IgD-negative memory B cell (primary cell): ENCODE results near the gene VAV1. TPM values are rescaled to one million over a fixed set of nuclear protein-coding genes. Genes with fewer than 3 reads are reported as not detected.
A peak's percentile ranks its signal among the peaks of the same experiment; 100 is the strongest.

Source experiments
- H3K27ac Mint-ChIP-seq, 3 donors: one replicate each; pipeline ENCODE4 v1.8.0; 2020 to 2022; ENCODE audit warnings: mild to moderate bottlenecking in 3 of 3, mixed read lengths in 3 of 3, moderate library complexity in 1 of 3
- H3K27me3 Mint-ChIP-seq: one replicate; pipeline ENCODE4 v1.8.0; 2021; ENCODE audit warnings: mixed read lengths
- H3K36me3 Mint-ChIP-seq: one replicate; pipeline ENCODE4 v1.8.0; 2020; ENCODE audit warnings: mild to moderate bottlenecking, mixed read lengths
- H3K4me1 Mint-ChIP-seq, 3 donors: one replicate each; pipeline ENCODE4 v1.8.0; 2020 to 2022; ENCODE audit warnings: mixed read lengths in 3 of 3, mild to moderate bottlenecking in 1 of 3
- H3K4me3 Mint-ChIP-seq, 4 donors: one replicate each; pipeline ENCODE4 v1.8.0; 2020 to 2022; ENCODE audit warnings: mild to moderate bottlenecking in 4 of 4, mixed read lengths in 4 of 4, moderate library complexity in 3 of 4
- H3K9me3 Mint-ChIP-seq, 3 donors: one replicate each; pipeline ENCODE4 v1.8.0; 2020 to 2021; ENCODE audit warnings: mixed read lengths in 3 of 3, mild to moderate bottlenecking in 1 of 3
- polyA plus RNA-seq: library from polyadenylated mRNA; unstranded; fragments of 300-500 nt; fragmentation: Illumina TruSeq; gene quantifications from one replicate; pipeline ENCODE4 v1.2.3, GENCODE V29; 2021

Gene VAV1
- polyA plus RNA-seq, 1 donor from 2014 or later = 47.5 TPM

DNA sequence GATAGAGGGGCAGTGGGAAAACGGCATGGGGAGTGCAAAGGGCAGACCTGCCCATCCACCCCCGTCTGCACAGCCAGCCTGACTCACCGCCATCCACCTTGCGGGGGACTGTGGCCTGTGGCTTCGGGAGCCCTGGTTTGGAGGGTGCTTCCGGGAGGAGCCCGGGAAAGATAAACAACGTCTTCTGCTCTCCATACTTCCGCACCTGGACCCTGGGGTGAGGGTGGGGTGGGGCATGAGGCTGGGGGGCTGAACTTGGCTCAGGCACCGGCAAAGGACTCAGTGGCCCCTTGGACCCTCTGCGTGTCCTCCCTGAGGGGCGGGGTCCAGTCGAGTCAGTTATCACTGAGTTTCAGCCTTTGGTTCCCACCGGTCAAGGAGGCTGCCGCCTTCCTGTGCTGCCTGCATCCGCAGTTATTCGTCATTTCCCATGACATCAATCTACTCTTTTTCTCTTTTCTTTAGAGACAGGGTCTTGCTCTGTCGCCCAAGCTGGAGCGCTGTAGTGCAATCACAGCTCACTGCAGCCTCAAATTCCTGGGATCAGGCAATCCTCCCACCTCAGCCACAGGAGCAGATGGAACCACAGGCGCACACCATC is 38.3 kb upstream of the VAV1 start:
- Mint-ChIP-seq H3K4me3 (no peak overlapping the region), H3K27me3 (no peaks in the 10 kb centered on the region), H3K9me3 (no peaks in the 10 kb centered on the region), H3K4me1 (peaks cover 22 to 26% (median 23%) of the 10 kb centered on the region in 3 donors), H3K27ac (no peak overlapping the region), H3K36me3 (no peaks in the 10 kb centered on the region)

DNA sequence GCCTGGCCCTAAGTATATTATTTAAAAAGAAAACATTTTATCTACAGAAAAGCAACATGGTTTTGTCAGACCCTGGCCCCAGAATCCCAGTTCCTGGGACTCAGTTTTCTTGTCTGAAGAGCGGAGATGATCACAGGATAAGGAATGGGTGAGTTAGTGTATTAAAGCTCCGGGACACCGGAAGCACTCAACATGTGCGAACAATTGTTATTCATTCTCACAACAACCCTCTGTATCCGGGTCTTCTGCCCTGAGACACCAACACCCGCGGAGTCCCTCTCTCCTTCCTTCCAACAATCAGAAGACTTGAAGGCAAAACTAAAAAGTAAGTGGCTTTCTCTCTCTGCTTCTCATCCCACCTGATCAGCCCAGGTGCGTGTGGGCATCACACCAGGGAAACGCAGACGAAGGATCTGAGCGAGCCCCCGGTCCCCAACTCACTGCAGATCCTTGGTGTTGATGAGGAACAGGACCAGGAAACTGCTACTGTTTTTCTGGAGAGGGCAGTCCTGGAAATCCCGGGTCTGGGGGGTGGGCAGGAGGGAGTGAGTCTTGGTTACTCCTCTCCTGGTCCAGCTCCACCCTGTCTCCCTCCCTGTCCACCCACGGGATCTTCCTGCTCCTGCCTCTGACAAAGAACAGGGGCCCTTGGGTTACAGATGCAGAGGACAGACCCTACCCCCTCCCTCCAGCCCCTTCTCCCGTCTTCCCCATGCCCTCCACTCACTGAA is 37.2 kb upstream of the VAV1 start:
- Mint-ChIP-seq H3K4me1 (peaks cover 22 to 25% (median 25%) of the 10 kb centered on the region in 3 donors), H3K9me3 (no peaks in the 10 kb centered on the region), H3K27ac (peak overlapping the region in 2 of 3 donors; percentile 46 to 76), H3K4me3 (peak overlapping the region in 2 of 4 donors; percentile 28 to 98), H3K36me3 (no peaks in the 10 kb centered on the region), H3K27me3 (no peaks in the 10 kb centered on the region)

DNA sequence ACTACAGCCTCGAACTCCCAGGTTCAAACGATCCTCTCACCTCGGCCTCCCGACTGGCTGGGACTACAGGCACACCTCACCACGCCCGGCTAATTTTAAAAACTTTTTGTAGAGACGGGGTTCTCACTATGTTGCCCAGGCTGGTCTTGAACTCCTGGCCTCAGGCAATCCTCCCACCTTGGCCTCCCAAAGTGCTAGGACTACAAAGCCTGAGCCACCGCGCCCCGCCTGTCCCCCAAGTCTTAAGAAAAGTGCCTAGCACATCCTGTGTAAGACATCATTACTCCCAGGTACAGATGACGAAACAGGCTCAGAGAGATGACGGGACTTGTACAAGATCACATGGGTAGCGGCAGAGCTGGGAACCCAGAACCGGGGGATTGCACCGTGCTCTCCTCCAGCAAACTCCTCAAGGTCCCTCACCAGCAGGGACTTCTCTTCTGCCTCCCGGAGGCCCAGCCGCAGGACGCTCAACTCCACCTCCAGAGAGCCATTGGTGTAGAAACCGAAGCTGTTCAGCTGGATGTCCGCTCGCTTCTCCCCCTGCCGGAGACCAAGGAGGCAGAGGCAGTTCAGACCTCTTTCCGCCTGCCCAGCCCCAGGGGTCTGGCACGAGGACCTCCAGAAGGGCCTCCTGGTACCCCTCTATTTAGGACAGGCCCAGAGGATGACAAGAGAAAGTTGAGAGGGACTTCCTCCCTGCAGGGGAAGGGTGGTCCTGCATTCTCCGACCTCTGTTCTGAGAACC is 36.2 kb upstream of the VAV1 start:
- H3K27me3 Mint-ChIP-seq = no peaks in the 10 kb centered on the region
- H3K9me3 Mint-ChIP-seq = no peaks in the 10 kb centered on the region
- peak overlapping the region; percentile 76 to 97 (median 95) for H3K27ac Mint-ChIP-seq
- H3K4me1 Mint-ChIP-seq = peaks cover 26 to 31% (median 30%) of the 10 kb centered on the region in 3 donors
- peak overlapping the region; percentile 94 to 98 (median 98) for H3K4me3 Mint-ChIP-seq
- H3K36me3 Mint-ChIP-seq = no peaks in the 10 kb centered on the region

DNA sequence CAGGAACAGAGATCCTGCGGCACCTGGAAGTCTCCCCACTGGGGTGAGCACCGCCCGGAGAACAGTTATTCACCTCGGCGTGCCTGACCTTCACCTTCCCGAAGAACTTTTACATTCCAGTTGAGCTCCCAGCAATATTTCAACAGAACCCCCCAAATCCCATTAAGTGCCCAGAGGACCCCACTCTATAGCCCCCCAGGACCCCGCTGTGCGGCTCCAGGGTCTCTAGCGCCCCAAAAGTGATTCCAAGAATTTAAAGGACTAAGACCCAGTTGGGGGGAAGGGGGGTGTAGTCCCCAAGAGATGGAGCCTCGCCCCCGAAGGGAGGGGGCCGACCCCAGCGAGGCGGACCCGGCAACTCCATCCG is 35.6 kb upstream of the VAV1 start:
- no peaks in the 10 kb centered on the region for H3K27me3 Mint-ChIP-seq
- H3K36me3 Mint-ChIP-seq = no peaks in the 10 kb centered on the region
- H3K27ac Mint-ChIP-seq = peak overlapping the region; percentile 76 to 97 (median 95)
- peak overlapping the region; percentile 94 to 98 (median 98) for H3K4me3 Mint-ChIP-seq
- H3K4me1 Mint-ChIP-seq = peaks cover 29 to 35% (median 34%) of the 10 kb centered on the region in 3 donors
- H3K9me3 Mint-ChIP-seq = no peaks in the 10 kb centered on the region

DNA sequence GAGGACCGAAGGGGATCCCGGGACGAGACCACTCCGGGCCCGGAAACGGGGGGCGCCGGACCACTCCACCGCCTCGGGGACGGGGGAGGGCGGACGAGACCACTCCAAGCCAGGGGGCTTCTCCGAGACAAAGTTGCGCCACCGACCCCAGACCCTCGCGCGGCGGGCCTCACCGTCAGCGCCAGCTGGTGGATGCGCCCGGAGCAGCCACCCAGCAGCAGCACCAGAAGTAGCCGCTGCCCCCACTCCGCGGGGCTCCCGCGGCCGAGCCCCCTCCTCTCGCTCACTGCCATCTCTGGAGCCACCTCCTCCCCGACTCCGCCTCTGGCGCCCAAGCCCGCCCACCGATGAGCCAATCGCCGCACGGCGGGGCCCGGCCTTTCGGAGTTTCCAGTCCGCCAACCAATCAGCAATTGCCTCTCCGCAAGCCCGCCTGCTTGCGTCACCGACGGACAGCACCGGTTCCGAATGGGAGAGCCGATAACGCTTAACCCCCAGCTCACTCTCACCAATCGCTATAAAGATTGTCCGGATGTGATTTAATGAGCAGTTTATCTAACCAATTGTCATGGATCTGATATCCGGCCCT is 35.1 kb upstream of the VAV1 start, which contains the start of gene GPR108:
Gene GPR108 (minus strand): TSS at position 297 of the 589 bp plus-strand sequence. CDS start 4 bp downstream, at position 293.
- Mint-ChIP-seq H3K4me1 (peaks cover 29 to 37% (median 34%) of the 10 kb centered on the region in 3 donors), H3K27ac (peak within 1 kb of the TSS; percentile 76 to 98 (median 97)), H3K36me3 (no peaks in the 10 kb centered on the region), H3K9me3 (no peaks in the 10 kb centered on the region), H3K4me3 (peak within 1 kb of the TSS; percentile 94 to 99 (median 98)), H3K27me3 (no peaks in the 10 kb centered on the region)

DNA sequence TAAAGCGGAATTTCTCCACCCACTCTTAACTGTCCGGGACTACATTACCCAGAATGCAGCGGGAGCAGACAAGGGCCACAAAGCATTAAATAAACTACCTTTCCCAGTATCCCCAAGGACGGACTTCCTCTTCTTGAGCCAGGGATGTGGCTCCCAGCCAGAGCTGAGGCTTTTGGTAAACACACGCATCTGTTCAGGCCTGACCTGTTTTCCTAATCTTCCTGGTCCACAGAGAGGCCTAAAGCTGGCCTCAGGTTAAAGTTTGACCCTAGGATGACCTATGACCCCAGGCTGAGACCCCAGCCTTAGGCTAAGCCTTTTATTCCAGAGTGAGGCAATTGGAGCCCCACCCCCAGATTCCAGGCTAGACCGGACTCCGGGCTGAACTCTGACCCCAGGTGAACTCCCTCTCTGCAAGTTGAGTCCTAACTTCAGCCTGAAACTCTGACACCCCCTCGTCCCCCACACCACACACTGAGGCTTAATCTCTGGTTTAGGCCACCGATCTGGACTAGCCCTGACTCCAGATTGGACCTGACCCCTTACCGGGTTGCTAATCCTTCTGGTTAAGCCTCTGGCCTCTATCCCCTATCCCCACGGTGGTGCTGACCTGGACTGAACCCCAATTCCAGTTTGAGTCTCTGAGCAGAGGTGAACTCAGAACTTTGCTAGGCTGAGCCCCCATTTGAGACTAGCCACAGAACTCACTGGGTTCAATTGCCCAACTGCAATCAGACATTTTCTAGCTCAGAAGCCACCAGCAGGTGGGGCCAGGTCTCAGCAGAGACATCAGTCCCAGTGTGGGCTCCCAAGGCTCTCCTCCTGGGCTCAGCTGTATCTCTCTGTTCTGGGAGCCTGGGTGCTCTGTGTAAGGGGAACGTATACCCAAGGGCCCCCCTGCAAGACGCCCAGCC is 34.4 kb upstream of the VAV1 start:
- Mint-ChIP-seq H3K36me3 (no peaks in the 10 kb centered on the region), H3K27me3 (no peaks in the 10 kb centered on the region), H3K4me3 (peak overlapping the region; percentile 89 to 99 (median 96)), H3K4me1 (peaks cover 29 to 35% (median 34%) of the 10 kb centered on the region in 3 donors), H3K9me3 (no peaks in the 10 kb centered on the region), H3K27ac (peak overlapping the region; percentile 76 to 98 (median 95))

DNA sequence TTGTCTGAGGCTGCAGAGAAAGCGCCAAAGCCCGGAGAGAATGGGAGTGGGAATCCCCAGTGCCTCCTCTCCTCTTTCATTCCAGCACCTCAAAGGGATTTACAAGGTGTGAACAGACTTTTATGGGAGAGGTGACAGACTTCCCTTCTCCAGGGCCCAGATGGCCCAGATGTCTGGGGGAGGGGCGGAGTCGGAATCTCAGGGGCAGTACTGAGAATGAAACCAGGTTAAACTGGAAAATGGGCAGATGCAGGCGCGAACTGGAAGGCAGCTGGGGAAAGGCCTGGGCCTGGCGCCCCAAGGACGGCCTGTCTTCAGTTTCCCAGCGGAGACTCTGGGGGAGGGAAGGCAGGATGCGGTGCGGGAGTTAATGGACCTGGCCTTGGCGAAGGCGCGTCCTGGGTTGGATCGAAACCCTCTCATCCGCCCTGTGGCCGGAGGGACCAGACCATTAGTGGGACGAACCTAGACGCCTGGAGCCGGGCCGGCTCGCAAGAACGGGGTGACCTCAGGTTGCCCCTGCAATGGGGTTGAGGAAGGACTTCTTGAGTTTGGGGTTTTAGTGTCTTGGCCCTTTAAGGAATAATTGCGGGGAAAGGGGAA is 33.6 kb upstream of the VAV1 start:
- Mint-ChIP-seq H3K27me3 (no peaks in the 10 kb centered on the region), H3K27ac (peak overlapping the region; percentile 76 to 98 (median 95)), H3K36me3 (no peaks in the 10 kb centered on the region), H3K4me1 (peaks cover 29 to 35% (median 34%) of the 10 kb centered on the region in 3 donors), H3K4me3 (peak overlapping the region; percentile 65 to 98 (median 86)), H3K9me3 (no peaks in the 10 kb centered on the region)

DNA sequence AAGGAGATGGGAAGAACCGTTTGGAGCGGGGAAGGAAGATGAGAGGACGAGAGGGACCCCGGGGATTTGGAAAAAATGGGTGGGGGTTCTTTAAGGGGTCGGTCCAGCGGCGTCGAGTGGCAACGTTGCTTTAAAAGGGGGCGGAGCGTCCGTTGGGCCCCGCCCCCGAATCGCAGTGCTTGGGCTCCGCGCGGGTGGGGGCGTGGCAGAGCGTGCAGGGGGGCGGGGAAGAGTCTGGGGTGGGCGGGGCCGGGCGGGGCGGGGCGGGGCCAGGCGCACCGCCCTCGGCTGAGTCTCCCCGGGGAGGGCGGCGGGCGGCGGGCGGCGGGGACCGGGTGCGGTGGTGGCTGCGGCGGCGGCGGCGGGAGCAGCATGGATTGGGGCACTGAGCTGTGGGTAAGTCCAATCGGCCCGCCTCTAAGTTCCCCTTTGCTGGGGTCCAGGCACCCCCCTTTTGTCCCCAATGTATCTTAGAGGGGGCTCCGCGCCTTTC is 33.1 kb upstream of the VAV1 start, which contains the start of gene TRIP10:
Gene TRIP10 (plus strand): TSS at position 291 of the 493 bp plus-strand sequence. CDS start 82 bp downstream, at position 373.
- H3K9me3 Mint-ChIP-seq = no peaks in the 10 kb centered on the region
- peaks cover 29 to 35% (median 34%) of the 10 kb centered on the region in 3 donors for H3K4me1 Mint-ChIP-seq
- H3K27me3 Mint-ChIP-seq = no peaks in the 10 kb centered on the region
- peak within 1 kb of the TSS; percentile 76 to 98 (median 95) for H3K27ac Mint-ChIP-seq
- no peaks in the 10 kb centered on the region for H3K36me3 Mint-ChIP-seq
- peak within 1 kb of the TSS; percentile 70 to 98 (median 90) for H3K4me3 Mint-ChIP-seq

DNA sequence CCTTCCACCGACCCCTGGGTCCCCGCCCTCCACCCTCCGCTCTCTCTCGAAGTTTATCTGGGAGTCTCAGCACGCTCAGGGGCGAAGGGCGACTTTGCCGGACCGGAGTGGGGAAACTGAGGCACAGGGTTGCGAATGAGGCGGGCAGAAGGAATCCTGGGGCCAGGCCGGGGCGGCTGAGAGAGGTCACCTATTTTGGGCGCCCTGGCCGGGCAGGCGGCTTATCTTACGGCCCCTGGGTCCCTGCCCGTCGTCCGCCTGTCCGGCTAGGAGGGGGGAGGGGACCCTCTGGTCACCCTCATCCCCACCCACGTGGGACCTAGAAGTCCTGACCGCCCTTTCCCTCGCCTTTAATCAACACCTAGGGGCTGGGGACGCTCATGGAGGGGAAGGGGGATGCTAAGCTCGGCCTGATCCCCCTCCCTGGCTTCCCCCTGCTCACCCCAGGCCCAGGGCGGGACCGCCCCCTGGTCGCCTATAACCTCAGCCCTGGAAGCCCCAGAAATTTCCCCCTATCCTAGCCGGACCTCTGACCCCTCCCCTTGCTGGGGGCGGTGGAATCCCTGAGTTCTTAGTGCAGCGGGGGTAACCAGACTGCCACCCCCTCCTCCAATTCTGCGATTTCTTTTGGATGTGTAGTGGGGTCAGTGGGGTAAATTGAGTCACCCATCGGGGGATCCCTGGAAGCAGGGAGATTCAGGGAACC is 32.5 kb upstream of the VAV1 start:
- H3K4me3 Mint-ChIP-seq = peak overlapping the region; percentile 70 to 90 (median 88)
- H3K27ac Mint-ChIP-seq = no peak overlapping the region
- H3K4me1 Mint-ChIP-seq = peaks cover 29 to 35% (median 34%) of the 10 kb centered on the region in 3 donors
- H3K9me3 Mint-ChIP-seq = no peaks in the 10 kb centered on the region
- no peaks in the 10 kb centered on the region for H3K36me3 Mint-ChIP-seq
- H3K27me3 Mint-ChIP-seq = no peaks in the 10 kb centered on the region

DNA sequence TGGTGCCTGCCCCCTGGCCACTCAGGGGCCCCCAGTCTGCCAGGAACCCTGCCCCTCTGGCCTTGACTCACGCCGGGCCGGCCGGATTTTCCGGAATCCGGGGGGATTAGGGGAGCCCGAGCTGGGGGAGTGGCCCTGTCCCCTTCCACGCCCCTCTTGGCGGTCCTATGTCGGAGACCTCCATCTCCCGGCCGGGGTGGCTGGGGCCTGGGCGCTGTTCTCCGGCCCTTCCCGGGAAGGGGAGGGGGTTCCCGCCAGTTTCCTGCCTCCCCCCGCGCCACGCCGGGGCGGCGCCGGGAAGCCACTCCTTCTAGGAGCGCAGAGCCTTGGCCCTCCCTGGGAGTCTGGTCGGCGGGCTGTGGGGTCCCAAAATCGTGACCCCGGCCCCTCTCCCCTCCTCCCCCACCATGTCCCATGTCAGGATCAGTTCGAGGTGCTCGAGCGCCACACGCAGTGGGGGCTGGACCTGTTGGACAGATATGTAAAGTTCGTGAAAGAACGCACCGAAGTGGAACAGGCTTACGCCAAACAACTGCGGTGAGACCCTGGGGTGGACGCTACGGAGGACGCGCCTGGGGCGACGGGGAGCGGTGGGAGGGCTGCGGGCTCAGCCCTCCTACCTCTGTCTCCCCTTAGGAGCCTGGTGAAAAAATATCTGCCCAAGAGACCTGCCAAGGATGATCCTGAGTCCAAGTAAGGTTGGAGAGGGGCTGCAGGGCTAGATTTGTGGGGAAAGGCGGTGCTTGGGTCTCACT is 31.7 kb upstream of the VAV1 start:
- peaks cover 29 to 35% (median 34%) of the 10 kb centered on the region in 3 donors for H3K4me1 Mint-ChIP-seq
- H3K4me3 Mint-ChIP-seq = peak overlapping the region; percentile 74 to 91 (median 88)
- no peaks in the 10 kb centered on the region for H3K9me3 Mint-ChIP-seq
- peak overlapping the region; percentile 31 to 94 (median 89) for H3K27ac Mint-ChIP-seq
- H3K27me3 Mint-ChIP-seq = no peaks in the 10 kb centered on the region
- peaks cover 1% of the 10 kb centered on the region for H3K36me3 Mint-ChIP-seq

DNA sequence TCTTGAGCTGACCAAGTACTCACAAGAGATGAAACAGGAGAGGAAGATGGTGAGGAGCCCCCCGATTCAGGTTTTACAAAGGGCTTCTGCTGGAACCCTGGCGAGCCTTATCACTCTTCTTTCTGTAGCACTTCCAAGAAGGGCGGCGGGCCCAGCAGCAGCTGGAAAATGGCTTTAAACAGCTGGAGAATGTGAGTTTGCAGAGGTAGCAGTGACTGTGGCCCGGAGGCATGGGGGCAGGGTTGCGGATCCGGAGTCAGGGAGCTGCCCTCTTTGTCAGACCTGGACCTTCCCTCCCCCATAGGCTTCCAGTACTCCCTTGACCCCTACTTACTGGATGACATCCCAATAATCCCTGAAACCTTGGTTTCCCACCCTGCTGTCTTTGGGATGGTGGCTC is 29.4 kb upstream of the VAV1 start:
- Mint-ChIP-seq H3K4me1 (peaks cover 14 to 22% (median 22%) of the 10 kb centered on the region in 3 donors), H3K27ac (peak overlapping the region in 1 of 3 donors; percentile 69), H3K9me3 (no peaks in the 10 kb centered on the region), H3K27me3 (no peaks in the 10 kb centered on the region), H3K4me3 (peak overlapping the region in 1 of 4 donors; percentile 19), H3K36me3 (peaks cover 5% of the 10 kb centered on the region)

DNA sequence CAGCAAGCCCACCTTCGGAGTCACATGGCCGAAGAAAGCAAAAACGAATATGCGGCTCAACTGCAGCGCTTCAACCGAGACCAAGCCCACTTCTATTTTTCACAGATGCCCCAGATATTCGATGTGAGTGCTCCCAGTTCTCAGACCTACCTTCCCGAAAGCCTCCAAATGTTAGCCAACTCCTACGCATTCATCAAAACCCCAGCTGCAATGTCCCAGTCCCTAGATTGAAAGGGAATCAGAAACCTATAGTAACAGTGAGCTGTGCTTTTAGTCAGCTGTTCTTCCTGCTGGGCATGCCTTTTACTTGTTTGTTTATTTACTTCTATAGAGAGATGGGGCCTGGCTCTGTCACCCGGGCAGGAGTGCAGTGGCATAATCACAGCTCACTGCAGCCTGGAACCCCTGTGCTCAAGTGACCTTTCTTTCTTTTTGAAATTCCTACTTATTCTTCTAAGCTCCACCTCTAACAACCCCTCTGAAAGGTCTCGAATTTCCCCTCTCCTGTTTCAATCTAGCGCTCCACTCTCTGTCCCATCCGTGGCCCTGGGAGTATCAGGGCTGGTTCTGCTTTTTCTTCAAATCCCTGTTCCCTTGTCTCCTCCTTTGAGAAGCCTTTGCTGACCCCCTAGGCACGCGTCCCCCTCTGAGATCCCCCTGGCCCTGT is 28.7 kb upstream of the VAV1 start:
- H3K9me3 Mint-ChIP-seq = no peaks in the 10 kb centered on the region
- peaks cover 5% of the 10 kb centered on the region for H3K36me3 Mint-ChIP-seq
- no peak overlapping the region for H3K27ac Mint-ChIP-seq
- H3K27me3 Mint-ChIP-seq = no peaks in the 10 kb centered on the region
- peak overlapping the region in 2 of 4 donors; percentile 17 to 52 for H3K4me3 Mint-ChIP-seq
- H3K4me1 Mint-ChIP-seq = peaks cover 8 to 14% (median 14%) of the 10 kb centered on the region in 3 donors
